ENCODE data around the gene MRPS21. TPM values are rescaled to one million over a fixed set of nuclear protein-coding genes. Genes with fewer than 3 reads are reported as not detected.

The MRPS21 gene
- total RNA-seq, 1 donor from 2014 or later: 87.3 TPM

Other genes starting within 250 kb of the MRPS21 start
- gene VPS45, start 226.1 kb upstream of the MRPS21 start, total RNA-seq: 20.8 and 21.0 TPM in 2 replicates
- 25.2 and 26.4 TPM in 2 replicates for gene PLEKHO1, start 143.9 kb upstream of the MRPS21 start, total RNA-seq
- 193 and 201 TPM in 2 replicates for gene ANP32E, start 57.7 kb upstream of the MRPS21 start, total RNA-seq
- not detected in 2 replicates for gene CA14, start 36.1 kb upstream of the MRPS21 start, total RNA-seq
- gene APH1A, start 24.8 kb upstream of the MRPS21 start, total RNA-seq: 101 and 105 TPM in 2 replicates
- gene C1orf54, start 21.1 kb upstream of the MRPS21 start, total RNA-seq: 0.64 and 0.93 TPM in 2 replicates
- 6.0 and 7.5 TPM in 2 replicates for gene CIART, start 11.3 kb upstream of the MRPS21 start, total RNA-seq
- gene PRPF3, start 27.7 kb downstream of the MRPS21 start, total RNA-seq: 96.4 and 97.9 TPM in 2 replicates
- 23.7 and 24.6 TPM in 2 replicates for gene RPRD2, start 70.3 kb downstream of the MRPS21 start, total RNA-seq
- 68.8 and 77.4 TPM in 2 replicates for gene TARS2, start 193.6 kb downstream of the MRPS21 start, total RNA-seq
- 1.5 and 2.4 TPM in 2 replicates for gene ECM1, start 214.2 kb downstream of the MRPS21 start, total RNA-seq
- not detected in 2 replicates for gene FALEC, start 221.9 kb downstream of the MRPS21 start, total RNA-seq

Data from activated CD4-positive, alpha-beta T cell treated with anti-CD3 and anti-CD28 coated beads, Interleukin-2, amount 10 ng/mL, durations not matched to agents 24 days and 14 days (primary cell).